ENCODE results near the gene LPIN1.

DNA sequence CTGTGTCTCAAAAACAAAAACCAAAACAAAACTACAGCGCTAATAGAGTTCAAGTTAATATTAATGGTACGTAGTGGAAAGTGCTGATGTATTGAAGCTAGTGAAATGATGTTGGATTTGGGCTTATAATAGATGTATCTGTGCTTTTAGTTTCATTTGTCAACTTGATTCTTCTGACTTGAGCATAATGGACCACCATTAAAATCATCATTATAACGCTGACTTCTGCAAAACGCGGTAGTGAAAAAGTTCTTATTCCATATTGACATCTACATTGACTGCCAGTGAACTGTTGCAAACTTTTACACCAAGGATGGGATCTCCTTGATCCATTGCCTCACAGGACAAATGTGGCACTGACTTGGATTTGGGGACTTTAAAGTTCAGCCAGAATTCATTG is 85.0 kb downstream of the LPIN1 start:
- TF ChIP-seq, protein P1, sequence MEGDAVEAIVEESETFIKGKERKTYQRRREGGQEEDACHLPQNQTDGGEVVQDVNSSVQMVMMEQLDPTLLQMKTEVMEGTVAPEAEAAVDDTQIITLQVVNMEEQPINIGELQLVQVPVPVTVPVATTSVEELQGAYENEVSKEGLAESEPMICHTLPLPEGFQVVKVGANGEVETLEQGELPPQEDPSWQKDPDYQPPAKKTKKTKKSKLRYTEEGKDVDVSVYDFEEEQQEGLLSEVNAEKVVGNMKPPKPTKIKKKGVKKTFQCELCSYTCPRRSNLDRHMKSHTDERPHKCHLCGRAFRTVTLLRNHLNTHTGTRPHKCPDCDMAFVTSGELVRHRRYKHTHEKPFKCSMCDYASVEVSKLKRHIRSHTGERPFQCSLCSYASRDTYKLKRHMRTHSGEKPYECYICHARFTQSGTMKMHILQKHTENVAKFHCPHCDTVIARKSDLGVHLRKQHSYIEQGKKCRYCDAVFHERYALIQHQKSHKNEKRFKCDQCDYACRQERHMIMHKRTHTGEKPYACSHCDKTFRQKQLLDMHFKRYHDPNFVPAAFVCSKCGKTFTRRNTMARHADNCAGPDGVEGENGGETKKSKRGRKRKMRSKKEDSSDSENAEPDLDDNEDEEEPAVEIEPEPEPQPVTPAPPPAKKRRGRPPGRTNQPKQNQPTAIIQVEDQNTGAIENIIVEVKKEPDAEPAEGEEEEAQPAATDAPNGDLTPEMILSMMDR (IDR thresholded peaks at IDR 0.05): no peak
- no peak for TF ChIP-seq POLR2AphosphoS5 (IDR thresholded peaks at IDR 0.05)
- no peak for TF ChIP-seq POLR2A (IDR thresholded peaks at IDR 0.05)
